ENCODE results near the gene MC3R.

Gene MC3R

GRCh38 chr20:56247954-56248782, at the start of gene MC3R:
Gene MC3R, plus strand, starts transcription at chr20:56248732. Its CDS starts 112 bp downstream, at chr20:56248844.
- no peaks in the 10 kb centered on the region for H3K79me2 ChIP-seq (ENCODE audit: low read length)
- TF ChIP-seq EZH2phosphoT487 (IDR thresholded peaks at IDR 0.05; ENCODE audit: low read length) (no peak), CTCF (IDR thresholded peaks at IDR 0.05; ENCODE audit: low read length) (peak; percentile 87)
- H3K9me3 ChIP-seq (replicated peaks; ENCODE audit: insufficient read depth, low read length): no peaks in the 10 kb centered on the region
- H3K4me3 ChIP-seq (ENCODE audit: low read length): no peak within 1 kb of the TSS
- H3K9ac ChIP-seq (ENCODE audit: low read length): no peak within 1 kb of the TSS
- H4K20me1 ChIP-seq (ENCODE audit: insufficient read depth, low read length): no peaks in the 10 kb centered on the region
- no peaks in the 10 kb centered on the region for H3K36me3 ChIP-seq (replicated peaks; ENCODE audit: insufficient read depth, low read length)
- H3K4me2 ChIP-seq (ENCODE audit: low read depth, low read length): no peak within 1 kb of the TSS
- H3K27me3 ChIP-seq (replicated peaks; ENCODE audit: insufficient read depth, low read length): no peaks in the 10 kb centered on the region
- peak; percentile 67 for DNase-seq
- no peaks in the 10 kb centered on the region for H3K9me2 ChIP-seq (replicated peaks; ENCODE audit: insufficient read depth, low read length)
- H3F3A ChIP-seq (ENCODE audit: insufficient read depth, low read length): no peaks in the 10 kb centered on the region
- no peak within 1 kb of the TSS for H2AFZ ChIP-seq (ENCODE audit: low read length)
- H3K4me1 ChIP-seq (ENCODE audit: low read length): 0 out of 2 replicates have a peak, but pooled peaks cover 5% of the 10 kb centered on the region
- H3K27ac ChIP-seq (ENCODE audit: low read length): no peak within 1 kb of the TSS

- no peak overlapping the region for H2AFZ ChIP-seq (ENCODE audit: low read length)
- no peaks in the 10 kb centered on the region for H3K79me2 ChIP-seq (ENCODE audit: low read length)
- H4K20me1 ChIP-seq (ENCODE audit: insufficient read depth, low read length): no peaks in the 10 kb centered on the region
- no peaks in the 10 kb centered on the region for H3K4me1 ChIP-seq (ENCODE audit: low read length)
- no peak for DNase-seq
- H3K9ac ChIP-seq (ENCODE audit: low read length): no peak overlapping the region
- no peak overlapping the region for H3K4me3 ChIP-seq (ENCODE audit: low read length)
- no peaks in the 10 kb centered on the region for H3K9me2 ChIP-seq (replicated peaks; ENCODE audit: insufficient read depth, low read length)
- H3K27ac ChIP-seq (ENCODE audit: low read length): no peak overlapping the region
- no peaks in the 10 kb centered on the region for H3F3A ChIP-seq (ENCODE audit: insufficient read depth, low read length)
- no peaks in the 10 kb centered on the region for H3K36me3 ChIP-seq (replicated peaks; ENCODE audit: insufficient read depth, low read length)
- H3K9me3 ChIP-seq (replicated peaks; ENCODE audit: insufficient read depth, low read length): no peaks in the 10 kb centered on the region
- peak; percentile 40 for TF ChIP-seq CTCF (IDR thresholded peaks at IDR 0.05; ENCODE audit: low read length)
- TF ChIP-seq EZH2phosphoT487 (IDR thresholded peaks at IDR 0.05; ENCODE audit: low read length): no peak
- no peaks in the 10 kb centered on the region for H3K27me3 ChIP-seq (replicated peaks; ENCODE audit: insufficient read depth, low read length)
- H3K4me2 ChIP-seq (ENCODE audit: low read depth, low read length): no peak overlapping the region
These were observed 48.1 kb upstream of the MC3R start for GRCh38 chr20:56200456-56200855.

- DNase-seq: peak; percentile 12
- H3K4me2 ChIP-seq (ENCODE audit: low read depth, low read length): no peak overlapping the region
- H4K20me1 ChIP-seq (ENCODE audit: insufficient read depth, low read length): no peaks in the 10 kb centered on the region
- no peaks in the 10 kb centered on the region for H3K36me3 ChIP-seq (replicated peaks; ENCODE audit: insufficient read depth, low read length)
- H3K9me2 ChIP-seq (replicated peaks; ENCODE audit: insufficient read depth, low read length): no peaks in the 10 kb centered on the region
- no peaks in the 10 kb centered on the region for H3K79me2 ChIP-seq (ENCODE audit: low read length)
- no peak for TF ChIP-seq EZH2 (optimal IDR thresholded peaks at IDR 0.05; ENCODE audit: low read depth, low read length)
- TF ChIP-seq CTCF (IDR thresholded peaks at IDR 0.05; ENCODE audit: low read length): peak; percentile 31
- TF ChIP-seq EZH2phosphoT487 (IDR thresholded peaks at IDR 0.05; ENCODE audit: low read length): no peak
- no peaks in the 10 kb centered on the region for H3K27me3 ChIP-seq (replicated peaks; ENCODE audit: insufficient read depth, low read length)
- no peak overlapping the region for H3K4me3 ChIP-seq (ENCODE audit: low read length)
- no peaks in the 10 kb centered on the region for H3K9me3 ChIP-seq (replicated peaks; ENCODE audit: insufficient read depth, low read length)
- no peaks in the 10 kb centered on the region for H3K4me1 ChIP-seq (ENCODE audit: low read length)
- H3F3A ChIP-seq (ENCODE audit: insufficient read depth, low read length): no peaks in the 10 kb centered on the region
- no peak overlapping the region for H3K27ac ChIP-seq (ENCODE audit: low read length)
- H2AFZ ChIP-seq (ENCODE audit: low read length): no peak overlapping the region
- H3K9ac ChIP-seq (ENCODE audit: low read length): no peak overlapping the region
These were observed 45.9 kb upstream of the MC3R start for GRCh38 chr20:56202493-56203077.
